ENCODE data around the gene CDS2. TPM values are rescaled to one million over a fixed set of nuclear protein-coding genes. Genes with fewer than 3 reads are reported as not detected.

The CDS2 gene
- total and polyA plus RNA-seq, 10 of the 15 experiments (the other 5 are each of a cell fraction or from before 2014, with no cell fraction given), result 11.5 to 94.7 (median 23.1) TPM

- FAIRE-seq (no peak), ATAC-seq (no peak), DNase-seq (ENCODE audit: low read depth, low spot score) (no peak)
- POLR2A ChIA-PET, result interaction anchor here (1.3 kb wide), 1 partner anchor 25 kb away, joined by 3 read pairs; no protein-coding TSS in a partner anchor
- H2AFZ ChIP-seq (ENCODE audit: control insufficient read depth, low read depth, low read length), result no peak overlapping the region
- TF ChIP-seq, protein P1, sequence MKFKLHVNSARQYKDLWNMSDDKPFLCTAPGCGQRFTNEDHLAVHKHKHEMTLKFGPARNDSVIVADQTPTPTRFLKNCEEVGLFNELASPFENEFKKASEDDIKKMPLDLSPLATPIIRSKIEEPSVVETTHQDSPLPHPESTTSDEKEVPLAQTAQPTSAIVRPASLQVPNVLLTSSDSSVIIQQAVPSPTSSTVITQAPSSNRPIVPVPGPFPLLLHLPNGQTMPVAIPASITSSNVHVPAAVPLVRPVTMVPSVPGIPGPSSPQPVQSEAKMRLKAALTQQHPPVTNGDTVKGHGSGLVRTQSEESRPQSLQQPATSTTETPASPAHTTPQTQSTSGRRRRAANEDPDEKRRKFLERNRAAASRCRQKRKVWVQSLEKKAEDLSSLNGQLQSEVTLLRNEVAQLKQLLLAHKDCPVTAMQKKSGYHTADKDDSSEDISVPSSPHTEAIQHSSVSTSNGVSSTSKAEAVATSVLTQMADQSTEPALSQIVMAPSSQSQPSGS (IDR thresholded peaks at IDR 0.05; ENCODE audit: low read length), result no peak
- TF ChIP-seq STAT1 (conservative IDR thresholded peaks at IDR 0.05), result no peak
- no peak for TF ChIP-seq EGR1 (IDR thresholded peaks at IDR 0.05; ENCODE audit: borderline replicate concordance in 1 of 2, low read depth in 2 of 2, low read length in 2 of 2)
- TF ChIP-seq BCL11A (IDR thresholded peaks at IDR 0.05; ENCODE audit: low read depth, low read length), result no peak
- TF ChIP-seq JUND (IDR thresholded peaks at IDR 0.05; ENCODE audit: low read depth, low read length), result no peak
- TF ChIP-seq, protein P2, sequence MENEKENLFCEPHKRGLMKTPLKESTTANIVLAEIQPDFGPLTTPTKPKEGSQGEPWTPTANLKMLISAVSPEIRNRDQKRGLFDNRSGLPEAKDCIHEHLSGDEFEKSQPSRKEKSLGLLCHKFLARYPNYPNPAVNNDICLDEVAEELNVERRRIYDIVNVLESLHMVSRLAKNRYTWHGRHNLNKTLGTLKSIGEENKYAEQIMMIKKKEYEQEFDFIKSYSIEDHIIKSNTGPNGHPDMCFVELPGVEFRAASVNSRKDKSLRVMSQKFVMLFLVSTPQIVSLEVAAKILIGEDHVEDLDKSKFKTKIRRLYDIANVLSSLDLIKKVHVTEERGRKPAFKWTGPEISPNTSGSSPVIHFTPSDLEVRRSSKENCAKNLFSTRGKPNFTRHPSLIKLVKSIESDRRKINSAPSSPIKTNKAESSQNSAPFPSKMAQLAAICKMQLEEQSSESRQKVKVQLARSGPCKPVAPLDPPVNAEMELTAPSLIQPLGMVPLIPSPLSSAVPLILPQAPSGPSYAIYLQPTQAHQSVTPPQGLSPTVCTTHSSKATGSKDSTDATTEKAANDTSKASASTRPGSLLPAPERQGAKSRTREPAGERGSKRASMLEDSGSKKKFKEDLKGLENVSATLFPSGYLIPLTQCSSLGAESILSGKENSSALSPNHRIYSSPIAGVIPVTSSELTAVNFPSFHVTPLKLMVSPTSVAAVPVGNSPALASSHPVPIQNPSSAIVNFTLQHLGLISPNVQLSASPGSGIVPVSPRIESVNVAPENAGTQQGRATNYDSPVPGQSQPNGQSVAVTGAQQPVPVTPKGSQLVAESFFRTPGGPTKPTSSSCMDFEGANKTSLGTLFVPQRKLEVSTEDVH (IDR thresholded peaks at IDR 0.05; ENCODE audit: low read depth, partially characterized antibody), result no peak
- no peak for TF ChIP-seq SMAD5 (IDR thresholded peaks at IDR 0.05; ENCODE audit: low read depth)
- TF ChIP-seq ZBTB33 (IDR thresholded peaks at IDR 0.05), result no peak
- no peak for TF ChIP-seq ZNF384 (IDR thresholded peaks at IDR 0.05; ENCODE audit: borderline replicate concordance, low read depth, low read length)
- TF ChIP-seq PRDM15 (CRISPR knock-in tag; IDR thresholded peaks at IDR 0.05), result no peak
- TF ChIP-seq MEF2B (IDR thresholded peaks at IDR 0.05; ENCODE audit: partially characterized antibody, poor library complexity, severe bottlenecking), result no peak
- no peak for TF ChIP-seq NFYA (IDR thresholded peaks at IDR 0.05; ENCODE audit: borderline replicate concordance, low read depth, low read length)
- H3K27ac ChIP-seq (ENCODE audit: control insufficient read depth, insufficient read depth), result no peak overlapping the region
- no peaks in the 10 kb centered on the region; a peak in 1 of 4 replicates for H3K36me3 ChIP-seq (ENCODE audit: control insufficient read depth in 2 of 2, insufficient read depth in 2 of 2, low read length in 1 of 2)
- no peaks in the 10 kb centered on the region for H3K4me1 ChIP-seq (ENCODE audit: control insufficient read depth, insufficient read depth, low read length)
- SMC1A ChIA-PET (ENCODE audit: uncharacterized antibody, unreplicated experiment), result interaction anchor here (0.9 to 2.0 kb wide), 6 partner anchors 9 to 457 kb away, joined by 3 to 5 read pairs (median 3); partner anchors contain the start of gene CDS2
- H3K9ac ChIP-seq (ENCODE audit: control insufficient read depth, insufficient read depth, low read length), result no peak overlapping the region
- 75% methylated on average over 3 of the region's 3 CpGs for WGBS (ENCODE audit: insufficient coverage, insufficient replicate concordance, low lambda C conversion rate, missing lambda C conversion rate)
- no peaks in the 10 kb centered on the region for H3K9me3 ChIP-seq (replicated peaks; ENCODE audit: control insufficient read depth, insufficient read depth, low read length)
- no peaks in the 10 kb centered on the region for H3K79me2 ChIP-seq (ENCODE audit: control insufficient read depth, insufficient read depth, low read length)
- no peak overlapping the region for H3K4me2 ChIP-seq (ENCODE audit: control insufficient read depth, insufficient read depth)
- in situ Hi-C loops (cut with MboI) (no loop called here), intact Hi-C loops (cut with micrococcal nuclease; ENCODE audit: unreplicated experiment) (no loop called here)
- CTCF ChIA-PET, result interaction anchor here (1.1 to 5.5 kb wide), 3 partner anchors 11 to 90 kb away, joined by 3 to 32 read pairs (median 20); partner anchors contain the start of gene CDS2
- no peaks in the 10 kb centered on the region for H3K27me3 ChIP-seq (replicated peaks in 1 of 2; ENCODE audit: control insufficient read depth in 2 of 2, insufficient read depth in 2 of 2, low read length in 1 of 2)
- RAD21 ChIA-PET (ENCODE audit: unreplicated experiment), result interaction anchor here (1.4 kb wide), 1 partner anchor 90 kb away, joined by 8 read pairs; the partner anchor contains the start of gene CDS2
- H3K4me3 ChIP-seq, result no peak overlapping the region
- no TSS peak for BruUV-seq (replicated peaks)
- H4K20me1 ChIP-seq (ENCODE audit: control insufficient read depth, insufficient read depth), result no peaks in the 10 kb centered on the region
These were observed 89.9 kb downstream of the CDS2 start for GRCh38 chr20:5216663-5217062.

All from GM12878 (cell line).